GM13977 (cell line): ENCODE data around the gene PCDH9.

Experiments used
- DNase-seq: peaks from one replicate; pipeline ENCODE4 v3.0.0; 2012; ENCODE audit warnings: low spot score
- in situ Hi-C: fragments of 300-500 bp; cut with MboI; formaldehyde crosslinking; loops from one replicate; pipeline ENCODE4 v1.12.0; 2022; ENCODE audit warnings: low sequenced_read_pairs, low pct_unique_long_range_greater_than_20kb, mixed read lengths, inconsistent platforms; ENCODE audit not compliant: unreplicated experiment
- TF ChIP-seq, protein P1 (sequence below): IDR thresholded peaks from 2 replicates; pipeline ENCODE4 v1.5.1; 2012; ENCODE audit warnings: mild to moderate bottlenecking, control low read depth; ENCODE audit not compliant: insufficient read depth; ENCODE audit errors: extremely low read depth, missing control alignments

The PCDH9 gene

DNA sequence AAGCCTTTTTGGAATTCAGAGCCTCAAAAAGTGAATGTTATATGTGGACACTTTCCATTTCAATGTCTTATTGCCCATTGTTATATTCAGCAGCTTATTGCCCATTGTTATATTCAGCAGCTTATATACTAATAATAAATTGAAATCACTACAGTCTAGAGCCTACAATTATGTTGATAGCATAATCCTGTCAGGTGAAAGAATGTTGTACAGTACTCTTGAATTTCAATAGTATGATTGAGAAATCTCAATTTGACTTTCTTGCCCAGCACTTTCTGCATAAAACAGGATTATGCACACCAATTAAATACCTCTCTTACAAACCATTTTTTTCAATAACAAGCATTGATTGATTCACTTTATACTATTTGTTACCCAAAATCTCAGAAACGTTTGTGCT lies 260.8 kb downstream of the PCDH9 start:
- TF ChIP-seq, protein P1, sequence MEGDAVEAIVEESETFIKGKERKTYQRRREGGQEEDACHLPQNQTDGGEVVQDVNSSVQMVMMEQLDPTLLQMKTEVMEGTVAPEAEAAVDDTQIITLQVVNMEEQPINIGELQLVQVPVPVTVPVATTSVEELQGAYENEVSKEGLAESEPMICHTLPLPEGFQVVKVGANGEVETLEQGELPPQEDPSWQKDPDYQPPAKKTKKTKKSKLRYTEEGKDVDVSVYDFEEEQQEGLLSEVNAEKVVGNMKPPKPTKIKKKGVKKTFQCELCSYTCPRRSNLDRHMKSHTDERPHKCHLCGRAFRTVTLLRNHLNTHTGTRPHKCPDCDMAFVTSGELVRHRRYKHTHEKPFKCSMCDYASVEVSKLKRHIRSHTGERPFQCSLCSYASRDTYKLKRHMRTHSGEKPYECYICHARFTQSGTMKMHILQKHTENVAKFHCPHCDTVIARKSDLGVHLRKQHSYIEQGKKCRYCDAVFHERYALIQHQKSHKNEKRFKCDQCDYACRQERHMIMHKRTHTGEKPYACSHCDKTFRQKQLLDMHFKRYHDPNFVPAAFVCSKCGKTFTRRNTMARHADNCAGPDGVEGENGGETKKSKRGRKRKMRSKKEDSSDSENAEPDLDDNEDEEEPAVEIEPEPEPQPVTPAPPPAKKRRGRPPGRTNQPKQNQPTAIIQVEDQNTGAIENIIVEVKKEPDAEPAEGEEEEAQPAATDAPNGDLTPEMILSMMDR: no peak
- in situ Hi-C loops: no loop called here
- no peak for DNase-seq

DNA sequence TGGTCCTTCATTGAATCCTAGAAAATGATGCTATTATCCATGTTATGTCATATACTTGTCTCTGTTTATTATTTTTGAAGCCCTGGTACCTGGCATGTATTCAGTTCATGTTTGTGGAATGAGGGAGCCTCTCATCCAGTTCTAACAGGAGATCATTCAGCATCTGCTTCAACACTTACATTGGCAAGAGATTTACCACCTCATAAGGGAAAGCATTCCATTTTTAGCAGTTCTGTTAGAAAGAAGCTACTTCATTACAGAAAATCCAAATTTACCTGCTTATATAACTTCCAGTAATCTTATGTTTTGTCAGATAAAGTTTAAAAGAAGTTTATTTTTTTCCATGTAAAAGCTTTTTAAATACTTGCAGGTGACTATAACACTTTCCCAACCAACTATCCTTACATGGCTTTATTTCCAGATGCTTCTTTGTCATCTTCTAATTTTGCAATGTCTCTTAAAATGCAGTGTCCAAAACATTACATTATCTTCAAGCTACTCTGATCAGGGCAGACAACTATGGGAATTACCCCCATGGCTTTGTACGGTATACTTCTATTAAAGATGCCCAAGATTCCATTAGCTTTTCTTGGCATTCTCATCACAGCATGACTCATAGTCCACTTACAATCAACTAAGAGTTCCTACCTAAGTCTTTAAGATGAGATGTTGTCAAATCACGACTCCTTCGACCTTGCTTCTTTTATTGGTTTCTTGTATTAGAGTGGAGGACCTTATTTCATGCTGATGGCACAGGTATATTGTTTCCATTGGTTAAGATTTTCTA lies 262.1 kb downstream of the PCDH9 start:
- in situ Hi-C loops: no loop called here
- TF ChIP-seq, protein P1: no peak
- DNase-seq: no peak

DNA sequence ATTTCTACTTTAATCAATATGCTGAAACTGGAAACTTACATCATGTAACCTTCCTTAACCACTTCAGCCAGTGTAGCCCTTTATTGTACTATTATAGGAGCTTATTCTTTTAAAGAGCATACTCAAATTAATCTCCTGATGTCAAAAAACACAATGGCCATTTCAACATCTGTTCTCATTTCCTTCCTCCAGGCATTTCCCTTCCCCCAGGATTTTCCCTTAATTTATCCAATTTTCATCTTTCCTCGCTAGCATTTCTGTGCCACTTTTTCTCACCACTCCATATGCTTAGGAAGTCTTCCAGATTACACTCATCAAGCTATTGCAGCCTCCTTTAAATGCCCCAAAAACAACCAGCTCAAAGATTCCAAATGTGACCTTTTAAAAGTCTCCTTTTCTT lies 265.0 kb downstream of the PCDH9 start:
- no peak for DNase-seq
- in situ Hi-C loops: no loop called here
- TF ChIP-seq, protein P1: no peak

DNA sequence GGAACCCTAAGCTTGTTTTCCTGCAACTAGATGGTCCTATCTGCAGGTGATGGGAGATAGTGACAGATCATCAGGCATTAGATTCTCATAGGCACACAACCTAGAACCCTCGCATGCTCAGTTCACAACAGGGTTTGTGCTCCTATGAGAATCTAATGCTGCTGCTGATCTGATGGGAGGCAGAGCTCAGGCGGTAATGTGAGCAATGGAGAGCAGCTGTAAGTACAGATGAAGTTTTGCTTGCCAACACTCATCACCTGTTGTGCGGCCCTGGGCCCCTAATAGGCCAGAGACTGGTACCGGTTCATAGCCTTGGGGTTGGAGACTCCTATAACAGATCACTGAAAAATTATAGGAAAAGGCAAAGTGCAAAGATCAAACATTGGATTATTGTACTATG lies 267.2 kb downstream of the PCDH9 start:
- in situ Hi-C loops: no loop called here
- TF ChIP-seq, protein P1: no peak
- no peak for DNase-seq

DNA sequence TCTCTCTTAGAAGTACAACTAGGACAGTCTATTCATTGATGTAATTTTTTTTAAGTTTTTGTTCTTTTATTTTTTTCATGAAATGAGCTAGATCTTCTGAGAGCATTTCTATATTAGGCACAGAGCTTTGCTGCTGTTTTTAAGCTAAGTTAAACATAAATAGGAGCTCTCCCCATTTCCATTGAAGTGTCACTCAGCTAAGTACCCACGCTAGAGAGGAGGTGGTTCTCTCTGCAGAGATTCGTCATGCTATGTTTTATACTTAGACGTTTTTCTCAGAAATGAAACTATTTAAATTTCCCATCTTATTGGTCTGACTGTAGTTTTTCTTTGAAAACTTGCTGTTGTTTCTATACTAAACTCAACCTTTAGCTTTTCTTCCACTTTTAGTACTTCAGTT lies 271.5 kb downstream of the PCDH9 start:
- TF ChIP-seq, protein P1: no peak
- in situ Hi-C loops: no loop called here
- no peak for DNase-seq

DNA sequence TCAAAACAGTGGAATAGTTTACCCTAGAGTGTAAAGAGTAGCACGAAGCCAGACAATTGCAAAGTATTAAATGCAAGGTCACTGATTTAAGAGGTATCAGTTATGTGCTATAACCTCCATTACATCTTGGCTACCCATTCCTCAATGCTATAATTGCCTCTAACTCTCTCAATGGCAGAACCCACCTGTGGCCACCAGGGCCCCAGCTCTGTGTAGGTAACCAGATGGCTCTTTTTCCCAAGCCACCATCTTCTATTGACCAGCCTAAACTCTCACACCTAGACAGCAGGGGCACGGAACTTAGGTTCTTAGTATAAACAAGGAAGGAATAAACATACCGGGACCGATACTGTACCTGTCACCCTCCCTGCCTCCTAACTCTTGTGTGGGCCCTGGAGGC lies 277.6 kb downstream of the PCDH9 start:
- TF ChIP-seq, protein P1: no peak
- in situ Hi-C loops: no loop called here
- DNase-seq: no peak
